IPS DF 6.9 (cell line): ENCODE measurements around the gene GTF2H4.
"Not testable (repeated sequence)": the region's sequence is repeated elsewhere in the genome, so short reads cannot be mapped to it uniquely, and the experiment has no call there.

Experiments
- DNase-seq: peaks from one replicate; pipeline ENCODE4 v3.0.0-alpha.2; 2013; ENCODE audit warnings: low read depth, low spot score
- H3K27ac ChIP-seq: one replicate; pipeline ENCODE4 v1.5.1; 2013; ENCODE audit warnings: low read length, control low read depth
- H3K27me3 ChIP-seq: 2 replicates; pipeline ENCODE4 v1.6.1; 2013; ENCODE audit warnings: mild to moderate bottlenecking, low read length; ENCODE audit not compliant: control insufficient read depth, insufficient read depth
- H3K36me3 ChIP-seq: 2 replicates; pipeline ENCODE4 v1.6.1; 2013; ENCODE audit warnings: low read length; ENCODE audit not compliant: control insufficient read depth, insufficient read depth
- H3K4me1 ChIP-seq: 2 replicates; pipeline ENCODE4 v1.6.1; 2013; ENCODE audit warnings: low read length; ENCODE audit not compliant: control insufficient read depth, insufficient read depth
- H3K4me3 ChIP-seq: 2 replicates; pipeline ENCODE4 v1.5.1; 2013; ENCODE audit warnings: mild to moderate bottlenecking, low read length
- H3K9me3 ChIP-seq: 2 replicates; pipeline ENCODE4 v1.6.1; 2013; ENCODE audit warnings: low read length, inconsistent platforms; ENCODE audit not compliant: control insufficient read depth, insufficient read depth
- WGBS: extraction: QIAGEN DNeasy Blood & Tissue Kit; methylation state at CpG from one replicate; pipeline ENCODE4 v1.1.7; 2013; ENCODE audit warnings: mixed read lengths, missing lambda C conversion rate; ENCODE audit not compliant: insufficient read length, insufficient coverage; 5-methylcytosine and 5-hydroxymethylcytosine counted together

Gene GTF2H4

GRCh38 chr6:30907758-30908591, at the start of gene GTF2H4:
Gene GTF2H4 (plus strand): TSS chr6:30908207.
- Histone ChIP-seq H3K4me3 (peak within 1 kb of the TSS; percentile 78; the same call in 1 of the 2 replicates), H3K4me1 (no peaks in the 10 kb centered on the region), H3K9me3 (no peaks in the 10 kb centered on the region), H3K27ac (no peak within 1 kb of the TSS), H3K36me3 (peaks cover 4% of the 10 kb centered on the region), H3K27me3 (no peaks in the 10 kb centered on the region)
- DNase-seq: peak; percentile 98
- WGBS: no CpG with 5 or more reads among the region's 49 CpGs

DNA sequence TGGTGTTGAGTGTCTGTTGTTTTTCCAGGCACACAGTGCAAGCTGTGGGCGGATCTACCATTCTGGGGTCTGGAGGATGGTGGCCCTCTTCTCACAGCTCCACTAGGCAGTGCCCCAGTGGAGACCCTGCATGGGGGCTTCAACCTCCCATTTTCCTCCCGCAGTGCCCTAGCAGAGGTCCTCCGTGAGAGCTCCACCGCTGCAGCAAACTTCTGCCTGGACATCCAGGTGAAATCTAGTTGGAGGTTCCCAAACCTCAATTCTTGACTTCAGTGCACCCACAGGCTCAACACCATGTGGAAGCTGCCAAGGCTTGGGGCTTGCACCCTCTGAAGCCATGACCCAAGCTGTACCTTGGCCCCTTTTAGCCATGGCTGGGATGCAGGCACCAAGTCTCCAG, 48.3 kb upstream of the GTF2H4 start:
- DNase-seq, H3K27ac ChIP-seq, H3K4me3 ChIP-seq, H3K27me3 ChIP-seq, H3K4me1 ChIP-seq, H3K9me3 ChIP-seq, H3K36me3 ChIP-seq: not testable (repeated sequence)
- WGBS: no CpG with 5 or more reads among the region's 4 CpGs

DNA sequence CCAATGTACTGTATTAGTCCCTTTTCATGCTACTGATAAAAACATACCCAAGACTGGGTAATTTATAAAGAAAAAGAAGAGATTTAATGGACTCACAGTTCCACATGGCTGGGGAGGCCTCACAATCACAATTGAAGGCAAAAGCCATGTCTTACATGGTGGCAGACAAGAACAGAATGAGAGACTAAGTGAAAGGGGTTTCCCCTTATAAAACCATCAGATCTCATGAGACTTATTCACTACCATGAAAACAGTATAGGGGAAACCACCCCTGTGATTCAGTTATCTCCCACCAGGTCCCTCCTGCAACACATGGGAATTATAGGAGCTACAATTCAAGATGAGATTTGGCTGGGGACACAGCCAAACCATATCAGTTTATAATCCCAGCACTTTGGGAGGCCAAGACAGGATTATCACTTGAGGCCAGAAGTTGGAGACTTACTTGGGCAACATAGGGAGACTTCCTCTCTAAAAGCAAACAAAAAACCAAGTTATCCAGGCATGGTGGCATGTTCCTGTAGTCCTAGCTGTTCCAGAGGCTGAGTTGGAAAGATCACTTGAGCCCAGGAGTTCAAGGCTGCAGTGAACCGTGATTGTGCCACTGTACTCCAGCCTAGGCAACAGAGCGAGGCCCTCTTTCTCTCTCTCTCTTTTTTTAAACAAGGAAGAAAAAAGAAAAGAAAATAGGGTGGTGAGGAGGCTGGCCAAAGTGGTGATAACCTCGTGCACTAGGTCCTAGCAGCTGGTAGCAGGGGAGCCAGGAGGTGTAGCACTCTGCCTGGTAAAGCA, 46.6 kb upstream of the GTF2H4 start:
- no peak overlapping the region for H3K27ac ChIP-seq

DNA sequence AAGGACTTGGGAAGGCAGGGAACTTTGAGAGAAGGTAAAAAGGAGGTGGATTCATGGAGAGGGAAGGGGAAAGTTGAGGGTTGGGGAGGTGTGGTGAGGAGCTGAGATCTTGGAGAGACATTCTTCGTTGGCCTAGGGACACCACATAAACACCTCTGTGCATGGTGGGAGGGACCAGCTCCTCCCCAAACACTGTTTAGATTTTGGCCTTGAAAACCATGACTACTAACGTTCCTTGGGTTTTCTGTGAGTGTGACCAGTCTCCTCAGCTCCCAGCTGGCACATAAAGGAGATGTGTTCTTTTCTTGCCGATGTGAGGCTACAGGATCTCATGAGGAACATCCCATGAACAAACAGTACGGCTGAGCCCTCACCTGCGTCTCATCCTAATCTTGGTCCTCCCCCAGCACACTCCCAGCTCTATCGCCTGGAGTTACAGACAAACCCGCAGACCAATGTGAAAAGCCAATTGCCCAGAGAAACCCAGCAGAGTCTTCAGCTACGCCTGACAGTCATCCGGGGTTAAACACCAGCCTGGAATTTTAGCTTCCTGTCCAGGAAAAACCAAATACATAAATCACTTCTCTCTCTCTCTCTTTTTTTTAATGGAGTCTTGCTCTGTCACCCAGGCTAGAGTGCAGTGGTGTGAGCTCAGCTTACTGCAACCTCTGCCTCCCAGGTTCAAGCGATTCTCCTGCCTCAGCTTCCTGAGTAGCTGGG, 45.7 kb upstream of the GTF2H4 start:
- H3K9me3 ChIP-seq: 0 out of 2 replicates have a peak, but pooled peaks cover 1% of the 10 kb centered on the region
- H3K4me3 ChIP-seq: no peak overlapping the region
- DNase-seq: no peak
- no peak overlapping the region for H3K27ac ChIP-seq
- no CpG with 5 or more reads among the region's 10 CpGs for WGBS
- H3K27me3 ChIP-seq: no peaks in the 10 kb centered on the region
- no peaks in the 10 kb centered on the region for H3K36me3 ChIP-seq
- H3K4me1 ChIP-seq: no peaks in the 10 kb centered on the region

More for the DNA sequence above, 46.6 kb upstream of the GTF2H4 start:
- H3K4me1 ChIP-seq: no peaks in the 10 kb centered on the region
- no peaks in the 10 kb centered on the region for H3K36me3 ChIP-seq
- WGBS: no CpG with 5 or more reads among the region's 3 CpGs
- H3K9me3 ChIP-seq: 0 out of 2 replicates have a peak, but pooled peaks cover 1% of the 10 kb centered on the region
- no peaks in the 10 kb centered on the region for H3K27me3 ChIP-seq
- no peak for DNase-seq
- no peak overlapping the region for H3K4me3 ChIP-seq

- Histone ChIP-seq H3K27ac (no peak overlapping the region), H3K4me1 (no peaks in the 10 kb centered on the region), H3K27me3 (no peaks in the 10 kb centered on the region), H3K4me3 (no peak overlapping the region), H3K9me3 (peaks cover 1% of the 10 kb centered on the region; the same call in 1 of the 2 replicates), H3K36me3 (no peaks in the 10 kb centered on the region)
- no peak for DNase-seq
- WGBS: no CpG with 5 or more reads among the region's 4 CpGs
Measured at GRCh38 chr6:30864325-30864724, 43.7 kb upstream of the GTF2H4 start.

DNA sequence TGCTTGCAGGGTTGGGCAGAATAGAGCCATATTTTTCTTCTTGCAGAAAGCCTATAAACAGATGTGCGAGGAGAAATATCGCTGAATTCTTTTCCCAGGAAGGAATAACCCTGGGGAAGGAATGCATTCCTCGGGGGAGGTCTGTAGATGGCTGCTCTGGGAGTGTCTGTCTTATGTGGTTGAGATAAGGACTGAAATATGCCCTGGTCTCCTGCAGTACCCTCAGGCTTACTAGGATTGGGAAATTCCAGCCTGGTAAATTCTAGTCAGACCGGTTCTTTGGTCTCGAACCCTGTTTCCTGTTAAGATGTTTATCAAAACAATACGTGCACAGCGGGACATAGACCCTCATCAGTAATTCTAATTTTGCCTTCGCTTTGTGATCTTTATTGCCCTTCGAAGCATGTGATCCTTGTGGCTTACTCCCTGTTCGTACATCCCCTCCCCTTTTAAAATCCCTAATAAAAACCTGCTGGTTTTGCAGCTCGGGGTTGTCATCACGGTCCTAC, 38.7 kb upstream of the GTF2H4 start:
- H3K27ac ChIP-seq, H3K36me3 ChIP-seq, H3K4me3 ChIP-seq, H3K27me3 ChIP-seq, DNase-seq, H3K9me3 ChIP-seq, H3K4me1 ChIP-seq: not testable (repeated sequence)
- no CpG with 5 or more reads among the region's 12 CpGs for WGBS

- H3K27me3 ChIP-seq: no peaks in the 10 kb centered on the region
- H3K9me3 ChIP-seq: peaks cover 1% of the 10 kb centered on the region
- H3K27ac ChIP-seq: no peak overlapping the region
- H3K4me3 ChIP-seq: no peak overlapping the region
- no peaks in the 10 kb centered on the region for H3K36me3 ChIP-seq
- no peak for DNase-seq
- H3K4me1 ChIP-seq: no peaks in the 10 kb centered on the region
Measured at GRCh38 chr6:30870546-30870945, 37.5 kb upstream of the GTF2H4 start.

DNA sequence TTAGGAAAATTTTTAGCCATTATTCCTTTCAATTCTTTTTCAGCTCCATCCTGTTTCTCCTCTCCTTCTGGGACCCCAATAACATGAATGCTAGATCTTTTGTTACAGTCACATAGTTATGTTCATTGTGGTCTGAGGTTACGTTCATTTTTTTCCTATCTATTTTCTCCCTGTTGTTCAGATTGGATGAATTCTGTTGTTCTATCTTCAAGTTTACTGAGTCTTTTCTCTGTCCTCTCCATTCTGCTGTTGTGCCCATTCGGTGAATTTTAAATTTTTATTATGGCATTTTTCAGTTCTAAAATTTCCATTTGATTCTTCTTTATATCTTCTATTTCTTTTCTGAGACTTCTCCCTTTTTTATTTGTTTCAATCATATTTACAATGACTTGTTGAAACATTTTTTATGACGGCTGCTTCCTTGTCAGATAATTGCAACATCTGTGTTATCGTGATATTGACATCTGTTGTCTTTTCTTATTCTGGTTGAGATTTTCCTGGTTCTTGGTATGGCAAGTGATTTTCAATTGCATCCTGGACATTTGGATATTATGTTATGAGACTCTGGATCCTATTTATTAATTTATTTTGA, 36.3 kb upstream of the GTF2H4 start:
- no peaks in the 10 kb centered on the region for H3K4me1 ChIP-seq
- H3K9me3 ChIP-seq: peaks cover 1% of the 10 kb centered on the region
- H3K27ac ChIP-seq: no peak overlapping the region
- DNase-seq: no peak
- H3K36me3 ChIP-seq: no peaks in the 10 kb centered on the region
- H3K27me3 ChIP-seq: no peaks in the 10 kb centered on the region
- H3K4me3 ChIP-seq: no peak overlapping the region
- no CpG with 5 or more reads among the region's 4 CpGs for WGBS

GRCh38 chr6:30873137-30873640, 34.8 kb upstream of the GTF2H4 start:
- WGBS: no CpG with 5 or more reads among the region's 2 CpGs
- H3K9me3 ChIP-seq: peaks cover 1% of the 10 kb centered on the region
- no peaks in the 10 kb centered on the region for H3K27me3 ChIP-seq
- no peaks in the 10 kb centered on the region for H3K4me1 ChIP-seq
- no peak overlapping the region for H3K4me3 ChIP-seq
- DNase-seq: no peak
- H3K27ac ChIP-seq: no peak overlapping the region
- H3K36me3 ChIP-seq: no peaks in the 10 kb centered on the region

DNA sequence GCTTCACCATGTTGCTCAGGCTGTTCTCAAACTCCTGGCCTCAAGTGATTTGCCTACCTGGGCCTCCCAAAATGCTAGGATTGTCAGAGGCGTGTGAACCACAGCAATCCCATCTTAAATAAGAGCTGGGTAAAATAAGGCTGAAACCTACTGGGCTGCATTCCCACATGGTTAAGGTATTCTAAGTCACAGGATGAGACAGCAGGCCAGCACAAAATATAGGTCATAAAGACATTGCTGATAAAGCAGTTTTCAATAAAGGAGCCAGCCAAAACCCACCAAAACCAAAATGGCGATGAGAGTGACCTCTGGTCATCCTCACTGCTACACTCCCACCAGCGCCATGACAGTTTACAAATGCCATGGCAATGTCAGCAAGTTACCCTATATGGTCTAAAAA, 34.2 kb upstream of the GTF2H4 start:
- WGBS: no CpG with 5 or more reads among the region's 3 CpGs
- H3K4me1 ChIP-seq, H3K27ac ChIP-seq, DNase-seq, H3K36me3 ChIP-seq, H3K27me3 ChIP-seq, H3K9me3 ChIP-seq, H3K4me3 ChIP-seq: not testable (repeated sequence)
